HG03025 (cell line): ENCODE measurements around the gene FXN.

ENCODE experiments used
- ATAC-seq: cut with Tn5 transposase; IDR thresholded peaks from one replicate; pipeline ENCODE4 v1.9.1; 2021; ENCODE audit warnings: mild to moderate bottlenecking, moderate library complexity; ENCODE audit not compliant: unreplicated experiment, low FRiP score

Gene FXN

DNA sequence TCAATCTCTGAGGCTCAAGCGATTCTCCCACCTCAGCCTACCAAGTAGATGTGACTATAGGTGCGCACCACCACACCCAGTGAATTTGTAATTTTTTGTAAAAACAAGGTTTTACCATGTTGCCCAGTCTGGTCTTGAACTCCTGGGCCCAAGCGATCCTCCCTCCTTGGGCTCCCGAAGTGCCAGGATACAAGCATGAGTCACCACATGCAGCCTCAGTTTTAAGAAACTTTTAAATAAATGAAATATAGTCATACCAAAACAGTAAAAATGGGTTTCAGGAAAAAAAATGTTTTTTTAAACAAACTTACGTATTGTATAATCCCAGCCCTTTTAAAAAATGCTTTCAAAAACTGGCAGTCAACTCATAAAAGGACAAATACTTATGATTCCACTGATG is 26.6 kb downstream of the FXN start:
- no peak for ATAC-seq

DNA sequence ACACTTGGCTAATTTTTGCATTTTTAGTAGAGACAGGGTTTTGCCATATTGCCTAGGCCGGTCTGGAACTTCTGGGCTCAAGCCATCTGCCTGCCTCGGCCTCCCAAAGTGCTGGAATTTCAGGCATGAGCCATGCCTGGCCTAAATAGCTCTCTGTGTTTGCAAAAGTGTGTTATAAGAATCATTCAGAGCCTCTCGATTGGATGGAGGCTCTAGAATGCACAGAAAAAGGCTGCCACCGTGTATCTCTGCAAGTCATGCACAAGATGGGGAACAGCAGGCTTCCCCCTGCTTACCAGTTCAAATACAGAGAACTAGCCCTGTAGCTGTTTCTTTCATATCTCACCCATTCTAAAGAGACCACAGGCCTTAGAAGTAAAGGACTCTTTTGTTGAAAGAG is 28.3 kb downstream of the FXN start:
- ATAC-seq: no peak

DNA sequence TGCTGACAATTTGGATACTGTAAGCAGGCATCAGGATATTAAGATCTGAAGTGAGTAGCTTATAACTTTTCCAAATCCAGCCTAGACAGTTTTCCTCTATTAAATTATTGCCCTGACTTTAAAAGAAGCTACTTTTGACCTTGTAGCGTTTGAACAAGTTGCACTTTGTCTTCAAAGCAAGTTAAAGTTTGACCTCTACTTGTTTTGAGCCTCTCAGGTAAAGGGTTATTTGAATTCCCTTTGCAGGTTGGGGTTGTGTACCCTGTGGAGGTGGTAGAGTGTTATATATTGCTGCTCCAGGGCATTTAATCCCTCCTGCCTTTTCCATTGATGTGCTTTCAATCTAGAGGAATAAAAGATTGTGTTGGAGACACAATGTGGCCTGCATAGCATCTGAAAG is 30.1 kb downstream of the FXN start:
- no peak for ATAC-seq

DNA sequence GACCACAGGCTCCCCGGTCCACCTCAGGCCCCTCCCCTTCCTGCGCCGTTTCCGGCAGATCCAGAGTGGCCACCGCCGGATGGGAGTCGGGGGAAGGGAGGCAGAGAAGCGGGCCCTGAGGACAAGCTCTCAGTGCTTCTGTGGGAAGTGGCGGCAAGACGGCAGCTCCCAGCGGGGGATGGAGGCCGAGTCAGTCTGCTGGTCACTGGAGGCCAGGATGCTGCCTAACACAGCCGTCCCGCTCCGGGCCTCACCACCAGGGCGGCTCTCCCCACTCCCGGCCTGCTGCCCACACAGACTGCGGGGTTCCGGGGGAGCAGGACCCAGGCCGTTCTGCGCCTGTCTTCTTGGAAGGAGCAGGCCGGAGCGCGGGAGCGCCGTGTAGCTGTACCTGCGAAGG is 31.4 kb downstream of the FXN start:
- ATAC-seq: no peak

DNA sequence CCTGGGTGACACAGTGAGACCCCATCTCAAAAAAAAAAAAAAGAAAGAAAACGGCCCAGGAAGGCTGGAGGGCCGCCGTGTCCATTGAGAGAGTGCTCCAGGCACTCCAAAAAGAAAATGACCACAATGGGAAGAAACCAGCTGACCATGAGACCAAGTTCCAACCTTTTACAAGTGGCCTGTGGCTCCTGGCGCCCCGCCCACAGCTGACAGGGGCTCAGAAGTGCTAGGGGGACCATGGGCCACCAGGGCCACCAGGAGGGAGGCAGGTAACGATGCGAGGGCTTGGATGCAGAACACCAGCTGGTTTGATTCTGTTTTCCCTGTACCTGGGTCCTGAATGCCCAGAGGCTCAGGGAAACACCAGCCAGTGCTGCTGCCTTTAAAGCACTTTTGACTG is 34.6 kb downstream of the FXN start:
- ATAC-seq: no peak

DNA sequence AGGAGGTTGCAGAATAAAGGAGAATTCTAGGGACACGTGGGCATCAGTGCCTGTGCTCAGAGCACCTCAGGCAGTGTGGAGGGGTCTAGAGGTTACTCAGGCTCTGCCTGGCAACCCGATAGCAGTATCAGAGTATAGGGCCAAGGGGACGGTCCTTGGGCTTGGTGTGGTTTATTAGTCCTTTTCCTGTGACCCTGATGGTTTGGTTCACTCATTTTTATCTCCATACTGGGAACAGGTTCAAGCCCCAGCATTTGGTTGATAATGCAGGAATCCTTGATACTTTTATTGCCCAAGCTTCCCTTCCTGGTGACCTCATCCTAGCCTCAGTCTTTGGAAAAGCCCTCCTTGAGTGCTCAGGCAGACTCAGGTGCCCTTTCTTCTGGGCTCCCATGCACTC is 35.5 kb downstream of the FXN start:
- ATAC-seq: no peak

DNA sequence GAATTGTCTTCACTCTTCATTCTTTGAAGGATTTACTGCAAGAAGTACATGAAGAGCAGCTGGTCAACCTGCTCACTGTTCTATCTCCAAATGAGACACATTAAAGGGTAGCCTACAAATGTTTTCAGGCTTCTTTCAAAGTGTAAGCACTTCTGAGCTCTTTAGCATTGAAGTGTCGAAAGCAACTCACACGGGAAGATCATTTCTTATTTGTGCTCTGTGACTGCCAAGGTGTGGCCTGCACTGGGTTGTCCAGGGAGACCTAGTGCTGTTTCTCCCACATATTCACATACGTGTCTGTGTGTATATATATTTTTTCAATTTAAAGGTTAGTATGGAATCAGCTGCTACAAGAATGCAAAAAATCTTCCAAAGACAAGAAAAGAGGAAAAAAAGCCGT is 37.6 kb downstream of the FXN start:
- ATAC-seq: no peak

DNA sequence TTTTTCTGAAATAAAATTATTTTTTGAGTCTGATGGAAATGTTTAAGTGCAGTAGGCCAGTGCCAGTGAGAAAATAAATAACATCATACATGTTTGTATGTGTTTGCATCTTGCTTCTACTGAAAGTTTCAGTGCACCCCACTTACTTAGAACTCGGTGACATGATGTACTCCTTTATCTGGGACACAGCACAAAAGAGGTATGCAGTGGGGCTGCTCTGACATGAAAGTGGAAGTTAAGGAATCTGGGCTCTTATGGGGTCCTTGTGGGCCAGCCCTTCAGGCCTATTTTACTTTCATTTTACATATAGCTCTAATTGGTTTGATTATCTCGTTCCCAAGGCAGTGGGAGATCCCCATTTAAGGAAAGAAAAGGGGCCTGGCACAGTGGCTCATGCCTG is 39.2 kb downstream of the FXN start:
- ATAC-seq: no peak

DNA sequence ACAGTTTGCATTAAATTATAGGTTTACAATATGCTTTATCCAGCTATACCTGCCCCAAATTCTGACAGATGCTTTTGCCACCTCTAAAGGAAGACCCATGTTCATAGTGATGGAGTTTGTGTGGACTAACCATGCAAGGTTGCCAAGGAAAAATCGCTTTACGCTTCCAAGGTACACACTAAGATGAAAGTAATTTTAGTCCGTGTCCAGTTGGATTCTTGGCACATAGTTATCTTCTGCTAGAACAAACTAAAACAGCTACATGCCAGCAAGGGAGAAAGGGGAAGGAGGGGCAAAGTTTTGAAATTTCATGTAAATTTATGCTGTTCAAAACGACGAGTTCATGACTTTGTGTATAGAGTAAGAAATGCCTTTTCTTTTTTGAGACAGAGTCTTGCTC is 41.0 kb downstream of the FXN start:
- ATAC-seq: no peak

DNA sequence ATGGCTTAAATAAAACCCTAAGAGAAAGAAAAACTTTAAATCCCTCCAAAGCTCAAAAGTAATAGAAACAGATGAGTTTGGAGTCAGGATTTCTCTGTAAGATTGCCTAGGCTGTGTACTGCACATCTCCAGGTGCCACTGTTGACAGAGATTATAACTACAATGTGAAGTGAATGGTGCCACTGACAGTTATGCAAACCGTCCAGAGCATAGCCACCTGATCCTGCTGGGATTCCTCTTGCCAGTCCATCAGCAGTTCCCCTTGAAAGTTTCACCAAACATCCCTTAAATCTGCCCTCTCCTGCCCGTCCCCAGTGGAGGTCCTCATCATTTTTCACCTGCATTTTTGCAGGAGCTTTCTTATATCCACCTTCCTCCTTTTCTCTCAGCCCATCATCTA is 42.5 kb downstream of the FXN start:
- ATAC-seq: no peak

DNA sequence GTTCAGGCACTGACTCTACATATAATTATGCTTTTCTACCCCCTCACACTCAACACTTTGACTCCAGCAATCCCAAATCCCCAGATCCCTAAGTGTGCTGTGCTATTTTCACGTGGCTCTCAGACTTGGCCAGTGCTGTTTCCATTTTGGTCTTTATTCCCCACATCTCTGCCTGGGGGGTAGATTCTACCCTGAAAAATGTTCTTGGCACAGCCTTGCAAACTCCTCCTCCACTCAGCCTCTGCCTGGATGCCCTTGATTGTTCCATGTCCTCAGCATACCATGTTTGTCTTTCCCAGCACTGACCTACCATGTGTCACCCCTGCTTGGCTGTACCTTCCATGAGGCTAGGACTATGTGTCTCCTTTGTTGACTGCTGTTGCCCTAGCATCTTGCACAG is 43.0 kb downstream of the FXN start:
- no peak for ATAC-seq

DNA sequence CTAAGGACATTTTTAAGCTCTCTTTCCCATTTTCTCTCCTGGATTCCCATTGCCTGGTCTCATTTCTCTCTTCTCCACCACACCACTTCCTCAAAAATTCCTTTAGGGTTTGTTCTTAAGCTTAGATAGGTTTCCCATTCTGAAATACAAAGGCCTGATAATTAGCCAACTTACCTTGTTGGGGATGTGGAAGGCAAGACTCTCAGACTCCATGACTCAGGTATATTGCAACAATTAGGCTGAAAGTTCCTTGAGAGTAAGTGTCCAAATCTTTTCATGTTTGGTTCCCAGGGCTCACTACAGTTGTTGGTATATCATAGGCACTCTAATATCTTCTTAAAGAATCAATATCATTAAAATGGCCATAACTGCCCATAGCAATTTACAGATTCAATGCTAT is 43.6 kb downstream of the FXN start:
- no peak for ATAC-seq

DNA sequence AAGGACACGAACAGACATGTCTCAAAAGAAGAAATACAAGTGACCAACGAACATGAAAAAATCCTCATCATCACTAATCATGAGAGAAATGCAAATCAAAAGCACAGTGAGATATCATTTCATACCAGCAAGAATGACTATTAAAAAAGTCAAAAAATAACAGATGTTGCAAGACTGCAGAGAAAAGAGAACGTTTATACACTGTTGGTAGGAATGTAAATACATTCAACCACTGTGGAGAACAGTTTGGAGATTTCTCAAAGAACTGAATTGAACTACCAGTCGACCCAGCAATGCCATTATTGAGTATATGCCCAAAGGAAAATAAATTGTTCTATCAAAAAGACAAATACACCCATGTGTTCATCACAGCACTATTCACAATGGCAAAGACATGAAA is 45.7 kb downstream of the FXN start:
- ATAC-seq: no peak

DNA sequence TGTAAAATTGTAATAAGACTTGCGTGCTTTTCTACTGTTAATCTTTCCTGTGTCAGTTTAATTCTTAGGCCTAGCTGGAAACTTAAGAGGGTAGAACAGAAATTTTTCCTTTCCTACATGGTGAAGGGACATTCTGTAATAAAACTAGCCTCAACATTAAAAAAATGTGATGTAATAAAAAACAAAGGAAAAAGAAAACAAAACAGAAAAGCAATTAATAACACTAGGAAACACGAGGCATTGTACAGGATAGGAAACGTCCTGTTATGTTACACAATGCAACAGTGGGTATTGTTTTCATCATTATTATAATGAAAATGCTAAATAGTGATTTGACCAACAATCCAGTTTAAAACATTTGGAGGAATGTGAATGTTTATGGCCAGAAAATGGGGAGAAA is 47.8 kb downstream of the FXN start:
- ATAC-seq: no peak

DNA sequence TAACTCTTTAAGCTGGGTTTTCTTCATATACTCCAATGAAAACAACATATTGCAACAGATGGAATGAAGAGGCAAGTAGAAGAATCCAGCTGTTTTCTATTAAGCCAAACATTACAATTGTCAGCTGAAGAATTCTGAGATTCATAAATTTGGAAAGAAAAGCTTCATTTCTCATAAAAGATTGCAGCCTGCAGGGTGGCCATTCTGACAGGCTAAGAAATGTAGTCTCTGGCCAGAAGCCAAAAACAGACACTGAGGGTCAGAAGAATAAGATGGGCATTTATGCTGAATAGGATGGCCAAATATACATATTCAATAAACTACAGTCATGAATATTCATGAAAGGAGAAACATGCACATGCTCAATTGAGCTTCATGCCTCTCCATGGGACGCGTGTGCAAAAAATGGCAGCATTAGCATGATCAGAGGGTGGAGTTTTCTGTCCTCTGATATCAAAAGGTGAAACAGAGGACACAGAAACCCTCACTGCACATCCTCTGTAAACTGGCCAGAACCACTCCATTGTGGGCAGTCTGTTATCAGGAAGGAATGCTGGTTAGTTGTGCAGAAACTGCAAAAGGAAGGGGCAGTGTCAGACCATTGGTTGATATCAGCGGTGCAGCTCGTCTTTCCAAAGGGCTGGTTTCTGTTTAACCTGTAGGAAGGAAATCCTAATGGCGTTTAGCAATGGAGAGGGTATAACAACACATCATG is 50.2 kb downstream of the FXN start:
- ATAC-seq: no peak

DNA sequence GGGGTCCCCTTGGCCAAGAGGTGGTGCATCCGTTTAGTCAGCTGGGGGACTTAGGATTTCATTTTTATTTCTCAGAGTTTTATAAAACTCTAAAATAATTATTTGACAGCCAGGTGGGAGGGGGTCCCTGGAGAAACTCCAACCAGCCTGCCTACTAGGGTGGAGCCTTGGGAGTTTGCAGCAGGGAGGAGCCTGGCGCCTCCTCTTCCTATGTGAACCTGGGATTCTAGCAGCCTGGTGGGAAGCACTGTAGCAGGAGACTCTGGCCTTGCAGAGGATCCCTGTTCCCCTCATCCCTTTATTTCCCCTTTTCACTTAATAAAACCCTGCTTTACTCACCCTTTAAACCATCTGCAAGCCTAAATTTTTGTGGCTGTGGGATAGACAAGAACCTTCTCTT is 50.8 kb downstream of the FXN start:
- ATAC-seq: no peak

DNA sequence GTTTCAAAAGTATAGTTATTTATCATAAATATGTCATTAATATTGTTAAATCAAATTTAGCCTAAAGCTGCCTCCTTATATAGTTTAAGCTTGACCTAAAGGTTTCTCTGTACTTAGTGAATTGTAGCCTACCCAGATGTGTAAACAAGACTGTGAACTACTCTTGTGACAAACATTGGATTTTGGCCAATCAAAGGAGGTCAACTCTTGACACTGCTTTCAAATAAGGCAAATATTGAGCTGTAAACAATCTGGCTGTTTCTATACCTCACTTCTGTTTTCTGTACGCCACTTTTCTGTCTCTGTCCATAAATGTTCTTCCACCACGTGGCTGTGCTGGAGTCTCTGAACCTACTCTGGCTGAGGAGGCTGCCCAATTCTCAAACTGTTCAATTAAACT is 51.2 kb downstream of the FXN start:
- no peak for ATAC-seq

DNA sequence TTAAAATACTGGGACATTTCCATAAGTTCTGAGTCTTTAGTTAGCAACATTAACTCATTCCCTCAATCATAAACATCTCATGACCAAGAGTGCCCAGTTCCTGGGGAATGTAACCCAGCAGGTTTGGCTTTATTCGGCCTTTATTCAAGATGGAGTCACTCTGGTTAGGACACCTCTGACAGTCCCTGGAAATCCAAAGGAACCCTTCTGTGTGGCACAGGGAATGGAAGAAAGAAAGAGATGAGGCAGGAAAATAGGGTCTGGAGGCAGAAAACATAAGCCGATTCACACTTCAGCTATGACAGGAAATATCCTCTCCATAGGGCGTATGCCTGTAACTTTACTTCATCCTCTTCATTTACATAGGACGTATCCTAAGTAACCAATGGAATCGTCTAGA is 53.5 kb downstream of the FXN start:
- no peak for ATAC-seq

DNA sequence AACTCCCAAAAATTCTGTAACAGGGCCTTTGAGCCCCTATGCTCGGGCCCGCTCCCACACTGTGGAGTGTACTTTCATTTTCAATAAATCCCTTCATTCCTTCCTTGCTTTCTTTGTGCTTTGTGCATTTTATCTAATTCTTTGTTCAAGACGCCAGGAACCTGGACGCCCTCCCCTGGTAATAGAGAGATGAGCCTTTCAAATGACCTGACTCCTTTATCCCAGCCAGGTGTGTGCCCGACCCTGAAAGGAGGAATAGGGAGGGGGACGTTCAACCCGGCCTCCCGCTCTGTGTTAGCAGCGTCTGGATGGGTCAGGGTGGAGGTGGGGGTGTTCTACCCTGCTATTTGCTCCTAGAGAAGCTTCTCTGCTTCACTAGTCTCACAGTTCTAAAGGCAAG is 53.9 kb downstream of the FXN start:
- ATAC-seq: no peak

DNA sequence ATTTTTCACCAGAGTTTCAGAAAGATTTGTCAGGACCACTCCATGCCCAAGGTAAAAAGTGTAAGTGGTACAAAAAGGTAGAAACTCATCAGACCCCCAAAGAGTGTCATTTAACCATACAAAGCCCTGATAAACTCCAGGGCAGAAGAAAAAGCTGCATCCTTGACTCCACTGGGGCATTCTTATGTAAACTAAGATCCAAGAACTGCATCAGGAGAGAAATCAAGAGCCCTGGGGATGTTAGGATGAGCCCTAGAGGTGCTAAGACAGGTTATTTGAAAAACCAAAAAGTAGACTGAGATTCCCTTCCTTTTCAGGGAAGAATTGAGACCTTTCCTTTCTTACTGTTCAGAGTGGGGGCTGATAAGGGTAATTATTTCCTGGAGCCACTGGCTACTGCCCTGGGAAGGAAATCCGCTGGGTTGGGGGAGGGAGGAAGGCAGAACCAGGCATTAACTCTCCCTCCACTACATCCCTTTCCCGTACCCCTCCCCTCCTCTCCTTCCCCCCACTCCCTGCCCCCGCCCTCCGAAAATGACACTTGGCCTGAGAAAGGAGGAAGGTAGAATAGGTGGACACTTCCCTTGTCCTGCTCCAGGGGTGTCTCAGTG is 54.7 kb downstream of the FXN start:
- ATAC-seq: no peak

DNA sequence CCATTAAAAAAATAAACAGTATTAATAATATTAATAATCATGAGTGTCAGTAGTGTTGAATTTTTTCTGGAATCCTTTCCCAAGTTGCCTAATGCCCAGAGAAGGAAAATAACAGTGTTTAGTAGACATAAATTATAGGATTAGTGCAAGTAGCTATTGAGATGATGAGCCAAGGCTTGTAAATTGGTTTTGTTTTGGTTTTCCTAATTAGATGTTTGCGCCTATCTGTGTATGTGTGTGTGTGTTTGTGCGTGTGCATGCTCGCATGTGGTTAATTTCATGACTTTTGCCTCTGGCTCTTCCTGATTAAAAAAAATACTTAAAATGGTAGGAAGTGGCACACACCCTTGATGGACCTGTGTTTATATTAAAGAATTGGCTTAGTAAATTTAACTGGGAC is 55.4 kb downstream of the FXN start:
- no peak for ATAC-seq

DNA sequence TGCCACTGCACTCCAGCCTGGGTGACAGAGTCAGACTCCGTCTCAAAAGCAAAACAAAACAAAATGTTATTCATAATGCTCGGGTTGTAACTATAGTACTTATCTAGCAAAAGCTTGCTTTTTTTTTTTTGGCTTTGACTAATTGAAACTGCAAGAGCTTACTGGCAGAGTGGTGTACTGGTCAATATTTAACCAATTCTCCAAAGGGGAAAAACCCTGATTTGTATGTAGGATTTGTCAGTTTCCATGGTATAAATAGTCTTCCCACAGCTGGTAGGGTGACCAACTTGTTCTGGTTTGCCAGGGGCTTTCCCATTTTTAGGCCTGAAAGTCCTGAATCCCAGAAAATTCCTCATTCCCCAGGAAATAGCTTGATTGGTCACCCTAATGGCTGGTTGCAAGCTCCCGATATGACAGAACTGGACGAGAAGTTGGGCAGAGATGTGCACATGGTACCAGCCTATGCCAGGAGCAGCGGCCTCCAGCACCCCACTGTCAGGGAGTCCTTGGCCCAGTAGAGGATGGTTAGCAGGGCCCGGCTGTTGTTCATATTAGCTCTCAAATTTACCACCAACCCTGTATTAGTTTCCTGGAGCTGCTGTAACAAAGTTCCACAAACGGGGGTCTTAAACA is 58.0 kb downstream of the FXN start:
- no peak for ATAC-seq
